GM15510 (cell line): ENCODE measurements around the gene HNRNPH1.
A peak's percentile ranks its signal among the peaks of the same experiment; 100 is the strongest.

Experiments used
- POLR2A ChIP-seq: IDR thresholded peaks from 3 replicates; pipeline ENCODE4 v1.6.1; 2011; ENCODE audit warnings: borderline replicate concordance; ENCODE audit not compliant: insufficient read length; ENCODE audit errors: extremely low read depth

Gene HNRNPH1

DNA sequence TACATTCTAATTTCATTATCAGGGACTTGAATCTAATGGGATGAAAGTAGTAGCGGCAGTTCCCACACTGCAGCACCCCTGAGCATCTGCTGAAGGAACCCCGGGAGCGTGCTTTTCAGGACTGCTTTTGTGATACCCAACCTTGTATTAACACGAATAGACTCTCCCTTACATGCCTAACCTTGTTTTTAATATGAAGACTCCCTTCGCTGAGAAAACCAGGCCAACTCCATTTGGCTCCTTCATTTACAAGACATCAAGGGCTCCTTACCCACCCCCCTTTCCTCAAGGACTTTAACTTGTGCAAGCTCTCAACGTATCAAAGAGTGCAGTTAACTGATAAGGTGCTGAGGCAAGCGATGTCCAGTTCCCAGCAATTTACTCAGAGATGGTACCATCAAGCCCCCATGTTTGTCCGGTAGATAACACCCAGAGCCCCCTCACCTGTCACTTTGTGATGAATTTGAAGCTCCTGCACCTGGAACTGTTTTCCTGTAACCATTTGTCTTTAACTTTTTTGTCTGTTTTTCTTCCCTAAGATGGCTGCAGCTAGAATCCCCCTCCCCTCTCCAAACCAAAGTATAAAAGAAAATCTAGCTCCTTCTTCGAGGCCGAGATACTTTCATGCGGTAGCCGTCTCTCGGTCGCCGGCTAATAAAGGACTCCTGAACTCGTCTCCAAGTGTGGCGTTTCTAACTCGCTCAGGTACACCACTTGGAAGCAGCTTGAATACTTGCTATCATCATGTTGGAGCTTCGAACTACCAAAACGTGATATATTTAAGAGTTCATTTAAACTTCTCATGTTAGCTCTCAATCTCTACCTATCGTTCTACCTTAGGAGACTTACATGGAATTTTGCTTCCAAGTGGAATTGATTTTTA is 10.7 kb downstream of the HNRNPH1 start:
- peak; percentile 10 for TF ChIP-seq POLR2A

DNA sequence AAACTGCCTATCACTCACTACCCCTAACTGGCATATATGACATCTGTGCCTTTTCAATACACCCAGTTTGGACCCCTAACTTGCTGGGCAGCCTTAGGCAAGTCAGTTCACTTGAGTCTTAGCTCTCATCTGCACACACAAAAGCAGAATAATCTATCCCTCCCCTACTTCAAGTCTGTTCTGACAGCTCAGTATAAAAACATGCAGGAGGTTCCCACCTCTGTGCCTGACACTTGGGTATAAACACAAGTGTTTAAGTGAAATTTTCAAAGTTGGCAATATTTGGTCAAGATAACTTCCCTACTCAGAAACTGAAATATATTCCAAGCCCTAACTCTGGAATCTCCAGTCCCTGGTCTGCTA is 12.6 kb downstream of the HNRNPH1 start:
- no peak for TF ChIP-seq POLR2A

DNA sequence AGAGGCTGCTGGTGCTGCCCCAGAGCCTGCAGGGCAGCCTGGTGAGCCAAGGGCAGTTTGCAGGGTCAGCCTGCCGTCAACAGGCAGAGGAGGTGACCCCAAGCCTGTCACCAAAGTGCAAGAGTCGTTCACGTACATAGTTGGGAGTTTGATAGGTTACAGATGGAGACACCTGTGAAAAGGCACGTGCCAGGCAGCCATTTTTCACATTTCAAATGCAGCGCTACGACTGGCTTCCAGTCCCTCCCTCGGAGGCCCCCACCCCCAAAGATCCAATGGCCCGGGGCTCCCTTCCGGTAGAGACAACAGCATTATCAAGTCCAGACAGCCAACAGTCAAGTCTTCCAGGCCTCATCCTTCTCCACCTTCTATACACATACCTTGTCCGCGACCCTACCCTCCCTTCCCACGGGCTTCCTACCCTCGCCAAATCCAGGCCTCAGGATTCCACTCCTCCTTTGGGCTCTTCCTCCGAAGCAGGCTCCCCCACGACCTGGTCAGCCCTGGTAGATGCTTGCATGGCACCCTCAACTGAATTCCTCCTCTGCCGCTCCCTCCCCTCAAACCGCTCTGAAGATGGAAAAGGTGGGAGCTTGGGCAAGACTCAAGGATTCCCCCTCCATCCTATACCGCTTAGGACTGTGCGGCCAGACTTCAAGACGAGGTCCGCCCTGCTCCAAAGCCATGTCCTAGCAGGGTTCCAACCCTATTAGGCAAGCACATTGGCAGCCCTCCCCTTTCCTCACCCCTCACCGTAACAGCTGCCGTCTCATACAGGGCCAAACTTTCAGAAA is 13.2 kb downstream of the HNRNPH1 start:
- peak; percentile 22 for TF ChIP-seq POLR2A

DNA sequence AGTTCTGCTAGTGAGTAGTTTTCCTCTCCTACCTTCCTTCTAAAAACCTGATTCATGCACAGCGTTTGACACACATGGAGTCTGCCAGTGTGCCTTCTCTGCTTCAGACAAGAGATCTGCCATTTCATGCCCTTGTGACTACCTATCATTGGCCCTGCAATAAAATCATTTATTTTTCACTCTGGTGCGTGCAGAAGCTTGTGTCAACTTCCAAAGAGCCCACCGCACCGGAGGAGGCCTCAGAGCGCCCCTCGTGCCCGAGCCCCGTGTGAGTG is 13.7 kb downstream of the HNRNPH1 start:
- TF ChIP-seq POLR2A: no peak

DNA sequence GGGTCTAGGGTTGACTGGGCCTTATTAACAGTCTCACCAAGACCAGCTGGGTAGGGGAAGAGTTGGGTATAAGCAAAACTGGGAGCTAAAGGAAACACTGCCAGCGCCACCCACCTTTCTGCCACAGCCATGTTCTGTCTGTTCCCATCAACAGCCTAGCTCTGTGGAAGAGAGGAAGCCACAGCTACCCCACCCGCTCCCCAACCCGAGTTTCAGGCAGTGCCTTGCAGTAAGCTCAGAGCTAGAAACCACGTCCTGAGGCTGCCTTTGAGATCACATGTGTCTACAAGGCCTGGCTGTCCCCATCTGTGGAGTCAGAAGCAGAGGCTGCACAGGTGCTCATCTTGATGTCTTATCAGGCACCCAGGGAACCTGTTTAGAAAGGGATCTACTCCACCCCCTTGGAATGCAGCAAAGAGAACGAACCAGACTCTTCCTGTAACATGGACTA is 15.3 kb downstream of the HNRNPH1 start:
- no peak for TF ChIP-seq POLR2A

DNA sequence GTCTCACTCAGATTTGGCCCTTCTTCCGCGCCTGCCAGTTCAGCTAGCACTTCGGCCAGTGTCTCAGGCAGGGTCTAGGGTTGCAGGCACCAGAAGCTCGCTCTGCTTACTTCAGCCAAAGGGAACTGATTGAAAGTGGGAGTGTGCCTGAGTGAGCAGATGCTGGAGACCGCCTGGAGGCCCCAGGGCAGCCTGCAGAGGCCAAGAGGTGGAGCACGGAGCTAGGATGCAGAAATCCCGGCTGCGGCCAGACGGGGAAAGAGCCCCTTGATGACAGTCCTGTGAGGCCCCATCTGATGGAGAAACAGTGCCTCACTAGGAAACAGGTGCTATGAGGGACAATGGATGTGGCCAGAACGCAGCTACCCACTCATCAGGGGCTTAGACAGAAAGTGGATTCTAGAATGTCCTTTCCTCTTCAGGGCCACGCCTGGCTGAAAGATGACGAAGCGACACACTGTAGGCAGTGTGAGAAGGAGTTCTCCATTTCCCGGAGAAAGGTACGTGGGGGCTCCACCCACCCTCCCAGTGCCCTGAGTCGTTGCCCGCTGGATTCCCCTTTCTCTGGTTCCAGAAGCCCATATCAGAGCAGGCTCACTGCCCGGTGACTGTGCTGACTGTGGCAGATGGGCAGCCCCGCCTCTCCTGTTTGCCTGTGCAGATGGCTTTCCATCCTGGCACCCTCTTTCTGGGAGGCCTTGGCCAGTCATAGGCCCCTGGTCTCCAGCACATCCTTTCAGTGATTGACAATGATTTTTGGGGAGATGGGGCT is 16.1 kb downstream of the HNRNPH1 start:
- TF ChIP-seq POLR2A: no peak

DNA sequence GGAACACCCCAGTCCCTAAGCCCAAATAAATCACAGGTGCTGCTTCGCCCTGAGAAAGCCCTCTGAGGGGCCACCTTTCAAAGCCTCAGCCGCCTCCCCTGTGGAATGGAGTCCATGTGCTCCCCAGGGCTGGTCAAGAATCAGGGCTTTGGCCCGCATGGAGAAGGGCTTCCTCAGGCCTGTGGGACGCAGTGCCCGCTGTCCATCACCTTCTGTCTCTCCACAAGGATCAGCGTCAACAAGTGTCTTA is 16.6 kb downstream of the HNRNPH1 start:
- no peak for TF ChIP-seq POLR2A

DNA sequence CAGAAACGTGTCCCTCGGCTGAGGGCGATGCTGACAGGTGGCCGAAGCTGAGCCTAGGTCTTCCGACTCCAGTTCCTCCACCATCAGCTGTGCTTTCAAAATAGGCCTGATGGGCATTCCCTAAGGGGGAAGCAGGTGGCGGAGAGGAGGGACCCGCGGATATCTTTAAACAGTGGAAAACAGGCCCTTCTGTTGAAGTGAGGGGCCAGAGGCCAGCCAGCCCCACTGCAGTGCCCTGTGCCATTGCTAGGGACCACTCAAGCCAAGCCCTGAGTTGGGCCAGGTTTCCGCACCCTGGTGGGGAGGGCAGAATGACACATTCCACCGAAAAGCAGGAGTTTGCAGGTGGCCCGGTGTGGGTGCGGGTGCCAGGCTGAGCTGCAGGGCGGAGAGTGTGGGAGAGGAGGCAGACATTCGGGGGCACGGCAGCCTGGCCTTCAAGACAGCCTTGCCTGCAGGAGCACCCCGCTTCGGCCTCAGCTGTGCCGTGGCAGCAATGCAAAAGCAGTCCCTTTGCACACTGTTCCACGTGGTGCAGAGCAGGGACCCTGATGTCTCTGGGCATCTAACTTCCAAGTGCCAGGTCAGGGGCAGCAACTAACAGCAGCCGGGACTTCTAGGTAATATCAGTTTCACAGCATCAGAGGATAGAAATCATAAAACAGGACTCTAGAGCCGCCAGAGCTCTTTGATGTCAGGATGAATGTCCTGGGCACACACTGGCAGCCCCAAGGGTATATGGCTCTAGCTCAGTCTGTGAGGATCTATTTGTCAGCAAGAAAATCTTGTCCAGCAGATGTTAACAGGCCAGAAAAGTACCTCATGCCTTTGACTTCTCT is 17.2 kb downstream of the HNRNPH1 start:
- TF ChIP-seq POLR2A: no peak

DNA sequence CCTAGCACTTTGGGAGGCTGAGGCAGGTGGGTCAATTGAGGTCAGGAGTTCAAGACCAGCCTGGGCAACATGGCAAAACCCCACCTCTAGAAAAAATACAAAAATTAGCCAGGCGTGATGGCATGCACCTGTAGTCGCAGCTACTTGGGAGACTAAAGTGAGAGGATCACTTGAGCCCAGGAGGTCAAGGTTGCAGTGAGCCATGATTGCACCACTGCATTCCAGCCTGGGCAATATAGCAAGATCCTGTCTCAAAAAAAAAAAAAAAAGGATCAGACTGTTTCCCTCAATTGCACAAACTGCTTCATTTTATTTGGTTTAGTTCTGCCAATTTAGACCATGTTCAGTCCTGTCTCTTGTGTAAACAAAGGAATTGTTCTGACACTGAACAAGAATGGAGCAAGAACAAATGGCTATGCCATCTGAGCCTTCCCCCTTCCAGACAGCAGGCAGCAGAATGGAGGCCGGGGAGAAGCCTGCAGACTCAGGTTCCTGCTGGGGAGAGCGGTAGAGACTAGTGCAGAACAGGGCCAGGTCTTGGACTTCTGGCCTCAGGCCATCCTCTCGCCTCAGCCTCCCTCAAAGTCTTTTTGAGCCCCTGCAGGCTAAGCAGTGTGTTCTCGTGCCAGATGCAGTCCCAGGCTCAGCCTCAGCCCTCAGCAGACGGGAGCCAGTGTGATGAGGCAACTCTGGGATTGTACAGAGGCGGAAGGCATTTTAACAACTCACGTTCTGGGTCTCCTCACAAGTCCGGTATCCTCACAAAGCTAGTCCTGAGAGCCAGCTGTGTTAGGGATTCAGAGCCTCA is 18.2 kb downstream of the HNRNPH1 start:
- no peak for TF ChIP-seq POLR2A

DNA sequence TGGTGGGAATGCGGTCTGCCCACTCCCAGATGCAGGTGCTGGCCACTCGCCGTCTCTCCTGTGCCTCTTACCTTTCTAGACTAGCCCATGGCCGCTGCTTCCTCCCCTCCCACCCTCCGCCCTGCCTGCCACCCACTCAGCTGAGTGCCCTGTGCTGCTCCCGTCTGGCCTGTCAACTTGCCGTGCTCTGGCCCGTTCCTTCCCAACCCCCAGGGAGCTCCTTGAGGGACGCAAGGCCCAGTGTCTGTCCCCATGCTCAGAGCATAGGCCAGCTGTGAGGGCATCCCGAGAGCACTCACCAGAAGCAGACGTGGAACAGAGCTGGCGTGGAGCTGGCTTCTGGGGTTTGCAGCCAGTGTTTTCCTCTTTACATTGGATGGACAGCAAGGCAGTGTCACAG is 20.2 kb downstream of the HNRNPH1 start:
- no peak for TF ChIP-seq POLR2A

DNA sequence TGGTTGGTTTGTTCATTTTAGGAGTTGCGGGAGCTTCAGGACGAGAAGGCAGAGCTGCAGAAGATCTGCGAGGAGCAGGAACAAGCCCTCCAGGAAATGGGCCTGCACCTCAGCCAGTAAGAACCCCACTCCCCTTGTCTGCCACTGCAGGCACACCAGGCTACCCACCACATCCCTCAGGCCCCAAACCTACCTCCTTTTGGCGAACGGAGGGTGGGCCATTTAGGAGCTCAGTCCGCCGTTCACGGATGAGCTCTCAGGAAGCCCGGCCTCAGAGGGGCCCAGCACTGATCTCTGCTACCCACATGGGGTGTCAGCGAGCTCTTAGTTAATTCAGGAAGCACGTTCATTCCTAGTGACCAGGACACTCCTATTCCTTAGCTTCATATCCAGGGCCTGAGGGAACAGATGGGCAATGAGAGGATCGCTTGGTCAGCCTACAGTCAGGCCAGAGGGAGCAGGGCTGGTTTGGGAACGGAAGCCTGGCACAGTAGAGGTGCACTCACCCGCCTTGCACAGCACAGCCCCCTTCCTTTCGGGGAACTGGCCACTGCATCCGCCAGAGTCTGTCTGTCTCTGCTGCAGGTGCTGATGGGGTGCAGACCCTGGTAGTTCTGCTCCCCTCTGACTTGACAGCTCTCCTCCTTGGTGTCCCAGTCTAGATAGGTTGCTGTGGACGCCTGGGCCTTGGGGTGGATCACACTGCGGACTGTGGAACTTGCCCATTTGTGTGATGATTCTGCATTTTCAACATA is 21.4 kb downstream of the HNRNPH1 start:
- TF ChIP-seq POLR2A: no peak

DNA sequence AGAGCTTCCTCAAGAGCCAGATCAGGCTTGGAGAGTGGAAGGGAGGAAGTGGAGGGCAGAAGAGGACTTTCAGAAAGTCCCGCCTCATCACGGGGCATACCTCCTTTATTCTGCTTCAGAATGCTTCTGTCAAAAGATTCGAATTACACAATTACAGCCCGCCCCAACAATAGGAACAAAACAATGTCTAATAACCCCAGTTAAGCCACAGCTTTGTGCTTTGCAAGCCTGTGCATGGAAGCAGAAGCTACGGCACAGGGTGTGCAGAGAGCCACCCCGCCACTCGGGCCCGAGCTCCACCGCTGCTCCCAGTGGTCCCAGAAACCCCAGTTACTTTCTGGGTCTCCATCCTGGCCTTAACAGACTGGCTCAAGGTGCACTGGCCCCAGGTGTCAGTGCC is 23.5 kb downstream of the HNRNPH1 start:
- no peak for TF ChIP-seq POLR2A

DNA sequence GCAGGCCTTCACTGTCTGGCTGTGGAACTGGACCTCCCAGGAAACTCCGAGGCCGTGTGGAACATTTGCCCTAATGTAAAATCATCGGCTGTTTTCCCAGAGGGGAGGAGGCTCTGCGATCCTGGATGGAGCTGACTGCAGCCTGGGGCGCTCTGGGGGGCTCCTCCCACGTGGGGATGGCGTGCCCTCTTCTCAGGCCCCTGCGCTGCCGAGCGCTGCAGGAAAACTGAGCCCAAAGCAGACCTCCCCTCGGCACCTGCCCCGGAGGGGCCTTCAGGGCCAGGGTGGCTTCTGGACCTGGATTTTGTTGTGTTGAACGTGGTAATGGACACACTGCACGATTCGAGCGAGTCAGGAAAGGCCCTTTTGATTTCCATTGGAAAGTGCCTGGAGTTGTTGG is 23.9 kb downstream of the HNRNPH1 start:
- no peak for TF ChIP-seq POLR2A
